K562 (cell line): Measurements from ENCODE around the gene NRG2. TPM values are rescaled to one million over a fixed set of nuclear protein-coding genes. Genes with fewer than 3 reads are reported as not detected.

Experiments used
- BRF2 ChIP-seq: IDR thresholded peaks from 3 replicates; pipeline ENCODE4 v1.6.1; 2011; ENCODE audit warnings: borderline replicate concordance, mild to moderate bottlenecking; ENCODE audit not compliant: insufficient read length, insufficient read depth
- HCFC1 ChIP-seq: IDR thresholded peaks from 2 replicates; pipeline ENCODE4 v1.6.1; 2012; ENCODE audit warnings: low read depth, low read length, improper control_type of control experiment
- MGA ChIP-seq: fragments of 450-650 bp; IDR thresholded peaks from 2 replicates; pipeline ENCODE4 v1.6.1; 2016; ENCODE audit warnings: mild to moderate bottlenecking, moderate library complexity
- NKRF ChIP-seq: fragments of 450-650 bp; IDR thresholded peaks from 2 replicates; pipeline ENCODE4 v1.6.1; 2016; ENCODE audit warnings: borderline replicate concordance
- NR2C1 ChIP-seq, 2 experiments: fragments of 450-650 bp; IDR thresholded peaks; 2 replicates each; pipeline ENCODE4 v1.6.1; 2017; ENCODE audit warnings: mild to moderate bottlenecking in 2 of 2, antibody characterized with exemption in 1 of 2, inconsistent platforms in 1 of 2, missing compliant biosample characterization in 1 of 2, missing genetic modification characterization in 1 of 2
- SIN3A ChIP-seq, 2 experiments: fragments of 150-350 bp in 1 of 2; IDR thresholded peaks; 2 replicates each; pipeline ENCODE4 v1.6.1; 2011 to 2016; ENCODE audit warnings: borderline replicate concordance in 2 of 2, low read depth in 2 of 2, low read length in 2 of 2, mild to moderate bottlenecking in 2 of 2, moderate library complexity in 2 of 2; ENCODE audit not compliant: control insufficient read depth in 1 of 2
- ZBTB11 ChIP-seq, 3 experiments: fragments of 200-800 bp in 1 of 3; fragments of 250-450 bp in 1 of 3; fragments of 450-650 bp in 1 of 3; sonication (Bioruptor Pico) in 1 of 3; sonication (Bioruptor generic) in 1 of 3; formaldehyde crosslinking in 1 of 3; IDR thresholded peaks; 2 replicates each; pipeline versions ENCODE4 v1.6.1 to v1.8.0; 2016 to 2022; ENCODE audit warnings: mild to moderate bottlenecking in 2 of 3, missing genetic modification characterization in 2 of 3, missing compliant biosample characterization in 1 of 3, moderate library complexity in 1 of 3
- ZNF586 ChIP-seq: fragments of 450-650 bp; formaldehyde crosslinking; conservative IDR thresholded peaks from 2 replicates; pipeline ENCODE4 v1.4.0; 2020; ENCODE audit warnings: mild to moderate bottlenecking, moderate library complexity
- polyA plus RNA-seq, 8 experiments: library from polyadenylated mRNA; depleted of rRNA in 4 of 8; stranded (reverse) in 5 of 8; unstranded in 3 of 8; fragments of >200 nt; fragmentation: Nextera tagmentation in 2 of 8; fragmentation: Illumina TruSeq in 1 of 8; extraction: Ambion mirVana in 2 of 8; extraction: Trizol in 1 of 8; gene quantifications; 2 replicates each; pipeline versions ENCODE4 v1.2.1 to v1.2.3, GENCODE V29; 2011 to 2014; ENCODE audit warnings: inconsistent platforms in 1 of 8, missing spikeins in 1 of 8
- total RNA-seq, 7 experiments: library from RNA; depleted of rRNA in 6 of 7; stranded (reverse); fragments of >200 nt in 6 of 7; fragmentation: Illumina TruSeq in 2 of 7; extraction: Trizol in 2 of 7; gene quantifications; 2 replicates each; pipeline versions ENCODE4 v1.2.1 to v1.2.3, GENCODE V29; 2011 to 2021; ENCODE audit warnings: low replicate concordance in 1 of 7

NRG2 gene
- total and polyA plus RNA-seq, 9 of the 15 experiments (the other 6 are each of a cell fraction or from before 2014, with no cell fraction given) = not detected

DNA sequence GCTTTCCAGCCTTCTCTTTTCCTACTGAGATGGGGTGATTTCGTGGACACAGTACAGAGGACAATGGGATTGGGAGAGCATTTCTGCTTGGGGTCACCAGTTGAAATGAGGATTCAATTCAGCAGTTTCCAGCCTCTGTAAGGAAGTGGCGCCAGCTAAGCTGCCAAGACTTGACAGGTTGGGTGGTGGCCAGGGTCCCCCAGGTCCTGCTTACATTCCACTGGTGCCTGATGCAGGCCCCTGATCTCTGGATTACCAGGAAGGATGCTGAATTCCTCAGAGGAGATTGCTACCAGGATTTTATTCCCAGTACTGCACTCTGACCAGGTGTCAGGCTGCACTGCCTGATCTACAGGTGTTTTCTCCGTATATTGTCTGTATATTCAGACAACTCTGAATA lies 127.8 kb downstream of the NRG2 start (continued):
- TF ChIP-seq MGA (no peak), NKRF (no peak), BRF2 (no peak), ZBTB11 (CRISPR knock-in tag; IDR thresholded peaks at IDR 0.05) (no peak), HCFC1 (no peak), NR2C1 (IDR thresholded peaks at IDR 0.05) (no peak), NR2C1 (tag; IDR thresholded peaks at IDR 0.05) (no peak), SIN3A (IDR thresholded peaks at IDR 0.05; ENCODE audit: borderline replicate concordance in 2 of 2, control insufficient read depth in 1 of 2, low read depth in 2 of 2, low read length in 2 of 2) (no peak), ZNF586 (CRISPR knock-in tag) (no peak)
